ENCODE measurements around the gene AMER2.

The AMER2 gene, protein sequence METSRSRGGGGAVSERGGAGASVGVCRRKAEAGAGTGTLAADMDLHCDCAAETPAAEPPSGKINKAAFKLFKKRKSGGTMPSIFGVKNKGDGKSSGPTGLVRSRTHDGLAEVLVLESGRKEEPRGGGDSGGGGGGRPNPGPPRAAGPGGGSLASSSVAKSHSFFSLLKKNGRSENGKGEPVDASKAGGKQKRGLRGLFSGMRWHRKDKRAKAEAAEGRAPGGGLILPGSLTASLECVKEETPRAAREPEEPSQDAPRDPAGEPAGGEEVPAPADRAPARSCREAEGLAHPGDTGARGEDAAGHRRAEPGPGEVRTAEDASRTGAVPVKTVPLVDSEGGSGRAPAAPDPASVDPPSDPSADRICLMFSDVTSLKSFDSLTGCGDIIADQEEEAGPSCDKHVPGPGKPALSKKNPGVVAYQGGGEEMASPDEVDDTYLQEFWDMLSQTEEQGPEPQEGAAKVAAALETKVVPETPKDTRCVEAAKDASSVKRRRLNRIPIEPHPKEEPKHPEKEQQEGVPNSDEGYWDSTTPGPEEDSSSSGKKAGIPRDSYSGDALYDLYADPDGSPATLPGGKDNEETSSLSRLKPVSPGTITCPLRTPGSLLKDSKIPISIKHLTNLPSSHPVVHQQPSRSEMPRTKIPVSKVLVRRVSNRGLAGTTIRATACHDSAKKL

DNA sequence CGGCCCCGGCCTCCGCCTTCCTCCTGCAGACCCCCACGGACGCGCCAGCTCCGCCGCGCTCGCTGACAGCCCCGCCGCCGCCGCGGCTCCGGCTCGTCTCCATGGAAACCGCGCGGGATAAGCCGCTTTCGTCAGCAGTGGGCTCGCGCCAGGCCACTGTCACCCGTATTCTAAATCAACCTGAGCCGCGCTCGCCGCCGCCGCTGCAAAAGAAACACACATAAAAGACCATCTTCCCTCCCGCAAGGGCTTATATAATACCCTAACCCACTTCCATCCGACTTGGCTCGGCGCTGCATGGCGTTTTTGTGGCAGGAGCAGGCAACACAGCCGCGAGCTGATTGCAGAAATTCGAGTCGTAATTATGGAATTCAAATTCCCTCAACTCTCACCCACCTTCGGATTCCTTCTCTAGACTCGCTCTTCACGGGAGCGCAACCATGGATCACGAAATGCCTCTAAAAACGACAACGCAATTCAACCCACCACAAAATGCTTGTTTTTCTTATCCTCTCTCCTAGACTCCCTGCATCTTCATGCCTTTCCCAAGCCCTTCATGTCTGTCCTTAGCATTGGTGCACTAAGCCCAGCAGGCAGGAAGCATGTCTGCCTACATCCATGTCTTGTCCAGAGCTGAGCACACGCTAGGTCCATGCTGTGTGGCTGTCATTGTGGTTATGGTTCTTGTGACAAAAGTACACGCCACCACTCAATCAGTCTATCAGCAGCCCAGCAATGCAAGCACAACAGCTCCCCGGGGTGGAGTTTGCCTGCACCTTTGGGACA, at the start of gene AMER2:
TSS of gene AMER2 (minus strand) at position 772 of the 786 bp plus-strand sequence. CDS start at position 103, 669 bp downstream.
- peak; percentile 19 for DNase-seq

DNA sequence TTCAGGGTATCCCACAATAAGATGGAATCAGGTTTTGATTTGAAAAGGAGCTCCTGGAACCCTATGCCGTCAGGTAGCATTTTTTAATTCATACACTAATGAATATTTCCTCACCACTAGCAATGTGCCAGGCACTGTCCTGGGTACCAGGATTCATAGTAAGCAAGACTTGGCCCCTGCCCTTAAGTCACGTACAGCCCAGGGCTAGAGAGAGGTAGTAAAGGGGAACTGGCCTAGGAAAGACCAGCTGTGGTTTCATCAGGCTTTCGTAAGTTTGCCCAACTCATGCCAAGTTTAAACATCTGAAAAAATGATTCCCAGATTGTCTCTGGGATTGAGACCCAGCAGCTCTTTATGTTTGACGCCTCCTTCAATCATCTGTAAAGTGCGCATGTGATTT, 45.9 kb upstream of the AMER2 start:
- no peak for DNase-seq

DNA sequence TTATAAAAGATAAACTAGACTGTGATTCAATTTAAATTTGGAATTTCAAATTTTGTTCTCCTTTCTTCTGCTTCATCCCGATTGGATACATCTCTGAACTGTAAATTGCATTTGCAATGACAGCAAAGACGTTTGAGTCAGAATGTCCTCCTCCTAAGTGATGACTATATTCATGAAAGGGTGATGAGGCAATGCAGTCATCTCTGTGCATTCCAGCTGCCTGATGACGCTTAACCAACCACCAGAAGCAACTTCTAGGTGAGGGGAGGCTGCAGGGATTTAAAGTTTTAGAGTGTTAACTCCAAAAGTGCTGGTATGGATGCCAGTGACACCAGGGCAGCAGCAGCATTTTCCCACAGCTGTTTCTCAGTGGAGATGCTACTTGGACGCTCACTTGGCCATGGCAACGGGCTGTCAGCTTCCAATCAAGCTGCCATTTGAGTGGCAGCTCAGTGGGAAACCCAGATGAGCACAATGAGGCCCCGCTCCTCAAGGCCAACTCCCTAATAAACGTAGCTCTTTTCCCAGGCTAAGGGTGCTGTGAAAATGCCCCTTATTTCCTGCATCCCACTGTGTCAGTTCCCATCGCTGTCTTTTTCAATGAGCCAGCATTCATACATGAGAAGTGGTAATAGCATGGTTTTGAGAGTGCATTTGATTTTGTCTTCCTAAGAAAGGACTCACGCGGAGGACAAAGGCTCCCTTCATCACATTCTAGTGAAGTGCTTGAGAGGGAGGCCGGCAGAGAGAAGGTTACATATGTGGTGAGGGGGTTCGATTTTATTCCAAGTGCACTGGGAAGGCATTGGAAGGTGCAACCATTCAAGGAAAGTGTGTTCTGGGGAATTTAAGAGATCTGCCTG, 45.2 kb upstream of the AMER2 start:
- no peak for DNase-seq

DNA sequence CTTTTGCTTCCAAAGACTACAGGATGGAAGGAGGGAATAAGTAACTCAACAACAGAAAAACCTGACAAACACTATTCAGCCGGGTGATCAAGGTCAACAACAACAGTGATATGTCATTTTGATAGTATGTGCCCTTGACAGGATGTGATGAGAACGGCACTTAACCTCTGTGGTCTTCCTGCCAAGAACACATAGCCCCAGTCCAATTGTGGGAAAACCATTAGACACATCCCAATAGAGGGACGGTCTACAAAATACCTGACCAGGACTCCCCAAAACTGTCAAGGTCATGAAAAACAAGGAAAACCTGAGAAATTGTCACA, 43.1 kb upstream of the AMER2 start:
- DNase-seq, result no peak

DNA sequence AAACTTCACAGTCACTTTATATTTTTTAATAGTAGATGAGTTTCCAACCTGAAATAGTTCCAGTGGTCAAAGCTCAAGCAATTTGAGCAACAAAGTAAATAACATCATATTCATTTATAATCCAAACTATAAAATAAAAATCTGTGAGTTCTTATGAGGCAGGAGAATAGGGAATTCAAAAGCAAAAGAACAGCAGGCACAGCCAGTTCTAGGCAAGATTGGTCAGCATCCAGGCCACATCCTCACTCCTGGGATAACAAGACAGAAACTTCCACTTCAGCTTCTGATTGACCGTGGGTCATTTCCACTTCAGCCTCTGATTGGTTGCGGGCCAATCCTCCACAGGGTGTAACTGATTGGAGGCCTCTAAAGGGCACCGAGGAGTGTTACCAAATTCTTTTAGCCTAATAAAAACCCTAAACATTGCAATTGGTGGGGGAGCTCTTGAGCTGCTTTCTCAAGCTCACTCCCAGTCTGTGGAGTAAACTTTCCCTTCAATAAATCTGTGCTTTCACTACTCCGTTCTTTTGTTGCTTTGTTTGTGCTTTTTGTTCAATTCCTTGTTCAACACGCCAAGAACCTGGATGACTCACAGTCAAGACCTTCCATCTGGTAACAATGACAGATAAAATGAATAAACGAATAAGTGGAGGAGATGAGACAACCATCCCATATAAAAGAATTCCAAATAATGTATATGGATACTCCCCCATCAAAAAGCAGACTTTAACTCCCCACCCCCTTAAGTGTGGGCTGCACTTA, 42.6 kb upstream of the AMER2 start:
- no peak for DNase-seq

DNA sequence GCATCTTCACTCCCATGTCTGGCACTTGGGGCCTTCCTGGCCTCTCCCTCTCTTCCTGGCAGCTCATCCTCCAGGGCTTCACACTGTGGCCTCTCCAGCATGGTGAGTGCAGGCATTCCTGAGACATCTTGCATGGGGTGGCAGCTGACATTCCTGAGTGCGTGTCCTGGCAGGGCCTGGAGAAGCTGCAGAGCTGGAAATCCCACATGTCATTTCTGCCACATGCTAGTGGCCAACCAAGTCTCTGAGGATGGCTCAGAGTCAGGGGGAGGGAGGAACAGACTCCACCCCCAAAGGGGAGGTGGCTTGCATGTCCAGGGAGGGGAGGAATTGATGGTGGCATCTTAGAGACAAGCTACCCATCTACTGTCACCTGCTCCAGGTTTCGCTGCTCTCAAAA, 41.6 kb upstream of the AMER2 start:
- no peak for DNase-seq

DNA sequence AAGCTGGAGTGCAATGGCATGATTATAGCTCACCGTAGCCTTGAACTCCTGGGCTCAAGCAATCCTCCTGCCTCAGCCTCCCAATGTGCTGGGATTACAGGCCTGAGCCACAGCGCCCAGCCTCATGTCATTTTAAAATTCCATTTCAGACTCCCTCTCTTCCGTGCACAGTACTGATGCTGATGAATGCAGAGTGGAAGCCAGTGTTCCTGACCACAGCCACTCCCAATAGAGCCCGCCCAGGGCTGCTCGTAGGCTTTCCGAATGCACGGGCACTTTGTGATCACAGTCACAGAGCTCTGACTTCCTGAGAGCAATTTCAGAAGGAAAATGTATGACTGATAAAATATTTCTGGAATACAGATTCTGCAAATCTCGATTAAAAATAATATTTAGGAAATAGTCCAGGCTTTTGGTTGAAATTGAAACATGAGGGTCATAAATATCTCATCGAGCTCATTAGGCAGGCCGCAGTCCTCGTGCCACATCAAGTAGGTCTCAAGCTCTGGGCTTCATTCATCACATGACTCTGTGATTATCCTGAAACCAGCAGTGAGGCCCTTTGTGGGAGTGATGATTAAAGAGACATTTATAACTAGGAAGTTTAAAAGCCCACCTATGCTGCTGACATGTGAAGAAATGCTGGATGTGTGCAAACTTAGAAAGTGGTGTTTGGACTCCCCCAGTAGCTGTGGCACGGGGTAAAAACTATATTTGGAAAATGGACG, 38.9 kb upstream of the AMER2 start:
- no peak for DNase-seq

DNA sequence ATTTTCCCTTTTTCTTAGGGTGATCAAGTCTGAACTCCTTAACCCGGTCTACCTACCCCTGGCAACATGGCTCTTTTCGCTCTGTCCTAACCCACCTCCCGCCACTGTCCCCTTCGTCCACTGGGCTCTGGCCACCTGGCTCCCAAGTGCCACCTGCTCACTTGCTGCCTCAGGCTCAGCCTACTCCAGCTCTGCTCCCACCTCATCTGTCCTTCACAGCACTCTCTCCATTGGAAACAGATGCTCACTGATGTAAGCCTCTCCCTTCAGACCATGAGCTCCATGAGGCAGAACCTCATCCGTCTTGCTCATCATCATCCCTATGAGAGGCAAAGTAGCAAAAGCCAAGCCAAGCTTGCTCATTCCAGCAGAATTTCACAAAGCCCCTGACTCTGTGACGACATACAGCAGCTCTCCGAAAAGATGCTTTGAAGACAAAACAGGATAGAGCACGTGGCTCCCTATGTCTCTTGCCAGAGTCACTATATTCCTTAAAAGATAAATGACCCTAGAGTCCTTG, 35.3 kb upstream of the AMER2 start:
- no peak for DNase-seq

DNA sequence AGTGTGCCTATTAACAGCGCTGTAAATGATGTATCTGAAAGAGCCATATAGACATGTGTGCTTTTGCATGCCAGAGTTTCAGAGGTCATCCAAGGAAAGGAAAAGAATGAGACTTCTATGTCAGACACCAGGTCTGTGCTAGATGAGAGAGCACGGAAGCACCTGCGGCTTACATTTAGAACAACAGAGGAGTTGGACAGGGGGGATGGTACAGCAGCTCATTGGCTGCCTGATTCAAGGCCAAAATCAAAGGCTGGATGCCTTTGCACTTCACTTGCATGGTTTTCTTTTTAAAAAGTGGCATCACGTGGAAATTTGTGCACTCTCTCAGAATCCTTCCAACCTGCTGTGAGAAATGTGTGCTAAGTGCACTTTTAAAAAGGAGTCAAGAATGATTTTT, 32.8 kb upstream of the AMER2 start:
- DNase-seq, result no peak

DNA sequence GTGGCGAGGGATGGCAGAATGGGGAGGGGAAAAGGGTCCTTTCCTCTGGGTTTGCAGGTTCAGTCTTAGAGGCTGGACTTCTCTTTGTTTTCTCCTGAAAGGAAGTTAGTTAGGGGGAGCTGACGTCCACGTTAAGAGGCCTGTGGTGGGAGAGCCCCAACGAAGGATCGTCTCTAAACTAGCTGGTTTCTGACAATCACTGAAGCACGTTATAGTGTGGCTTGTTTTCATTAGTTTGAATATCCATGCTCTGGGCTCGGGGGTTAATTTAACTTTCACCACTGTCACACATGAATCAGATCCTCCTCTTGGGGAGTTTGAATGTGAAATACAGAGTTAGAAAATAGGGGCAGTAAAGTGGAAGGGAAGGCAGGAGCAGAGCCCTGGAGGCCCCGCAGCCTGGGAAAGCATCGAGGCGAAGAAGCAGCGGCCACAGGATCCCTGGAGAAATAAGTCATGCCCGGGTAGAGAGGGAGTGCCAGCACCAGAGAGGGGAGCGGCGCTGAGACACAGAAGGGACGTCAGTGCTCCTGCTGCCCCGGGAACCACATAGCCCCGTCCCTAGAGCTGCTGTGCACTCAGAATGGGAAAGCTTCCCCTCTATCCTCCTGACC, 31.1 kb upstream of the AMER2 start:
- peak; percentile 15 for DNase-seq

DNA sequence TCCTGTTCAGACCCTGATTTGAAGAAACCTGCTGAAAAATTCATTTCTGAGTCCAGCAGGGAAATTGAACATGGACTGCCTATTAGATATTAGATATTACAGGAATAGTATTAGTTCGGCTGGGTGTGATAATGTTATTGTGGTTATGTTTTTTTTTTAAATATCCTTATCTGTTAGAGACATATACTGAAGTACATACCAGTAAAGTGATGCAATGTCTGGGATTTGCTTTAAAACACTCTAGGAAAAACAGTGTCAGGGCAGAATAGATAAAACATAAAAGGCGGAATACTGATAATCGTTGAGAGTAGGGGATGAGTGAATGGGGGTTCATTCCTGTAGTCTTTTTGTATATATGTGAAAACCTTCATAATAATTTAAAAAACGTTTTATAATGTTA, 28.7 kb upstream of the AMER2 start:
- no peak for DNase-seq

DNA sequence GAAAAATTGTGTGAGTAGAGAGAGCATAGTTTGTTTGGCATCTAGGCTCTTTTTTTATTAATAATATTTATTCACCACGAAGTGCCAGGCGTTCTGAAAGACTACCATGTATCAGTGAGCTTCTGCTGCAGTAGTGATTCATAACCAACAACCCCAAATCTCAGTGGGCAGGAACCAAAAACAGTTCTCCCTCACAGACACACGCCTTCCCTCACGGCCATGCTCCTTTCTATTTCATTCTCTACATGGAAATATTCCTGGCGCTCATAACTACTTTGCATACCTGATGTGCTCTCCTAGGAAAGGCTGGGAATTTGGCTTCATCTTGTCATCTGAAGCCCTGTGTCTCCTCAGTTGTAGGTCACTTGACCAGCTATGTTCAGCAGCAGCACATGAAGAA, 26.6 kb upstream of the AMER2 start:
- DNase-seq, result no peak

DNA sequence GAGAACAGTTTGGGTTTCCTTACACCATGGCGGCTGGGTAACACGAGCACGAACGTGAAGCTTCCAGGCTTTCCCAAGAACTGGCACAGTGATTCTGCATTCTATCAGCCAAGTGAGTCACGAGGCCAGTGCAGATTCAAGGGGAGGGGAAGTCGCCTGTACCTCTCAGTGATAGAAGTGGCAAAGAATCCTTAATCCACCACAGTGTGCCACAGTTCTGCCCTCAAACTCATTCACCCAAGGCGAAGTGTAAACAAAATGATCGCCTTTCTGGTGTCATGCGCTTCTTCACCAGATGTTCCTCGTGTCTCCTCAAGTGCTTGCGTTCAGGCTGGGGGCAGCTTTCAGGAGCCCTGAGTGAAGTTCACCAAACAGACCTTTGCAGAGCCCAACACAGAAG, 24.9 kb upstream of the AMER2 start:
- no peak for DNase-seq

DNA sequence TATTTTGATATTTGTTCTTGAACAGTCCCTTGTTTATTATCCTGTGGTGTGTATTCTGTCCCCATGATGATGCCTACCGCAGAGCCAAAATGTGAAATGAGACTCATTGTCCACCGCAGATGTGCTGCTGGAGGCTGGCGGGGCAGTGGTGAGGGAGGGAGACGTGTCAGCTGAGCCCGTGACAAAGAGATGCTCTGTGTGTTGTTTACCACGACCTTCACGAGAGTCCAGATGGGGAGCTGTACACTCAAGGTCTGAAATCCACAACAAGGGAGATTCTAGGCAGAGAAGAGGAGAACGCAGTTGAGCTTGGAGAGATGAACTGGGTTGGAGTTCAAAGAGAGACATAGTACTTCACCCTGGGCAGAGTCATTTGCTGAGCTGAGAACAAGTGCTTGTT, 20.8 kb upstream of the AMER2 start:
- no peak for DNase-seq

DNA sequence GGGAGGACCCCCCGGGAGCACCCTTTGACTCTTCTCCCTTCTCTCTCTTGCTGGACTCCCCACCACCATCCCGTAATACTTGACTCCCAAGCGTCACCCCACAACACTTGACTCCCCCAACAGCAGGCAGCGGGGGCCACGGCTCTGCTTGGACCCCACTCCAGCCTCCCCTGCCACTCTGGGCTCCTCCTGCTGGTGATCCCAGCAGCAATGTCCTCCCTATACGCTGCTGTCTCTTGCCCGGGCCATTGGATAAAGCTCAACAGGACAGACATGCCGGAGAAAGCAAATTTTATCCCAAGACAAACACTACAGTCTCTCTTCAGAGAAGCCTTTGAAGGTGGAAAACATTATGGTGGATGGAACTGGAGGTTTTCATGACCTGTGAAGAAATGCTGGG, 20.4 kb upstream of the AMER2 start:
- no peak for DNase-seq

DNA sequence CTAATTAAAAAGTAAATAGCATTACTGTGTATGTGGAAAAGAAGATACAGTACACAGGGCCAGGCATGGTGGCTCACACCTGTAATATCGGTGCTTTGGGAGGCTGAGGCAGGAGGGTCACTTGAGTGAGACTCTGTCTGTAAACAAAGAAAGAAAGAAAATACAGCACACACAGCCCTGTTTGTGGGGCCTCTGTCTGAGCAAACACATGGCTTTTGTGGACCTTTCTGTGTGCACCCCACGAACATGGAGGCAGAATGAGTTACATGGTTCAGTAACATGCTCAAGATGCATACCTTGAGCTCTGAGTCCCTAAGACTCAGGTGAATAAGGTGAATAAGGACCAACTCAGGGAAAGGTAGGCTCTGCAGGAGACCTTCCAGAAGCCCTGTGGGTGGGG, 20.0 kb upstream of the AMER2 start:
- DNase-seq, result no peak

DNA sequence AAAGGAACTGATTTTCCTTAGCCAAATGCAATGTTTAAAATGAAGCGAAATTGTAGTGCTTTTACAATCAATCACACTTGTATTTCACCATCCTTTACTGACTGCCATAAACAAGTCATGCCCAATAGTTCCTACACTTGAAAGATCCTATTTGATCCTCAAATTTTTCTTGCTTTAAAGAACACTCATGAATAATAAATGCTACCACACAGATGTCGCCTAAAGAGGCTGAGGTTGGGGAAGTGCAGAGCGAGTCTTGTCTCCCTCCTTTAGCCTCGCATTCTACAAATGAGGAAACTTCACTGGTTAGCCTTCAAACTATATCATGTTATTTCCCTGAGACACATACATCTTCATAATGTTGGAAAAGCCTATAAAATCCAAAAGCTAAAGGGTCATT, 18.7 kb upstream of the AMER2 start:
- no peak for DNase-seq

DNA sequence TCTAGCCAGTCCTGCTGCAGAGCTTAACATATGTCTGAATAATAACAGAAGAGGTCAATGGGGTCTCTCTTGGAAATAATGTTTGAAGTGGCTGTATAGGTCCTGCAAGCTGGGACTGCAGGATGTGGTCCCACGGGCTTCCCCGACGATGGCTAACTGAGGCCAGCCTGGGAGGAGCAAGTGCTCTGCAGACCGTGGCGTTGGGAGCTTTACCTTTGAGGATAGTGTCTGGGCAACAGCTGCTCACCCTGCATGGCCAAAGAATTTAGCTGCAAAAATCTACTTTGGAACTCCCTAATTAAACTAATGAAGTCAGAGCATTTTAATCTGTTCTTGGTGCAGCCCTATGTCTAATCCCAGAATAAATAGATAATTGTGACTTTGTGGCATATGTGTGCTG, 18.2 kb upstream of the AMER2 start:
- no peak for DNase-seq

DNA sequence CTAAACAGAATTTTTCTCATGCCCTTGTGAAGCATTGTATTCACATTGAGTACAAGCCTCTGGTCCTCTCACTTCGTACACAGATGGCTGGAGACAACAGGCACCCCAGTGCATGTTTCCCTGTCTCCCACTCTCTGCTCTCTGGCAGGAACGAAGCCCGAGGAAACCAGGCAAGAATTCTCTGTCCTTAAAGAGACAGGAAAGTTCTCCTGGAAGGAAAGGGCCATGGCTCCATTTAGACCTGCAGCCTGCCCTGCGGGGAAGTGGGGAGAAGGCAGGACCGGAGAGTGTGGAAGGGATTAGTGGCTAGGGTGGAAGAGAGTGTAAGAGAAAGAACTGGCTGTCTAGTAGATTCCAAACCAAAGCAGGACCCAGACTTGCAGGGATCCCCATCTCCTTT, 15.5 kb upstream of the AMER2 start:
- DNase-seq, result no peak

DNA sequence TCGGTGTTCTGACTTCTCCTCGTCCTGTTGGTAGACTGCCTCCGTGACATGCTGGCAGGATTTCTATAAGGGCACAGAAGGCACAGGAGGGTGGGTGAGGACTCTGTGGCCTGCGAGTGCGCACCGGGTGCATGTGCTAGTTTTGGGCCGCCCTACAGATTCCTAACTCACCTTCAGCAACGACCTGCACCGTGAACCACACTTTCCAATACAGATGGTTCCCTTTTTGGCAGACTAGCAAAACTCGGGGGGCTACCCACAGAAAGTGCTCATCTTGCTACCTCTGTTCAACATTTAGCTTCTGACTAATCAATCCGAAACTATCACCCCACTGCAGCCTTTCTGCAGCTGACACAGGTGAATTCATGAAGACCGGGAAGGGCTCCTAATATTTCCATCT, 14.1 kb upstream of the AMER2 start:
- no peak for DNase-seq

DNA sequence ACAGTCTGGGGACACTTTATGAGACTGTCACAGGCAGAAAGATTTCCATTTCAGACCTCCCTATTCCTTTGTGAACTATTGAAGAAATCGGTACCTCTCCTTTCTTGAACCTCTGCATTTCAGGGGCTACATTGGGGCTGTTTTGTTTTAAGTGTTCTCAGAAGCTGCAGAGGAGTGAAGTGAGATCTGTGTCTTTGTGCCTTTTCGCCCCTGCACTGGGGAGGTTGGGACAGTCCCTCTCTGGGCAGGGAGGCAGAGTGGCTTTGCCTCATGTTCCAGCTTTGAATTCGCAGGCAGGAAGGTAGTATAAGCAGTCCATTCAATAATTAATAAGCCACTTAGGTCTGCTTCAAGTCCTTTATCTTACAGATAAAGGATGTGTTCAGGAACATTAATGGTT, 9.5 kb upstream of the AMER2 start:
- DNase-seq, result no peak

Measured in DMS79 treated with DMSO at 0.1 percent for 48 hours (cell line).